ENCODE data around the gene DIS3L2. TPM values are rescaled to one million over a fixed set of nuclear protein-coding genes. Genes with fewer than 3 reads are reported as not detected.

Gene DIS3L2
- total and polyA plus RNA-seq, 4 donors = 10.6 to 40.0 (median 21.8) TPM

DNA sequence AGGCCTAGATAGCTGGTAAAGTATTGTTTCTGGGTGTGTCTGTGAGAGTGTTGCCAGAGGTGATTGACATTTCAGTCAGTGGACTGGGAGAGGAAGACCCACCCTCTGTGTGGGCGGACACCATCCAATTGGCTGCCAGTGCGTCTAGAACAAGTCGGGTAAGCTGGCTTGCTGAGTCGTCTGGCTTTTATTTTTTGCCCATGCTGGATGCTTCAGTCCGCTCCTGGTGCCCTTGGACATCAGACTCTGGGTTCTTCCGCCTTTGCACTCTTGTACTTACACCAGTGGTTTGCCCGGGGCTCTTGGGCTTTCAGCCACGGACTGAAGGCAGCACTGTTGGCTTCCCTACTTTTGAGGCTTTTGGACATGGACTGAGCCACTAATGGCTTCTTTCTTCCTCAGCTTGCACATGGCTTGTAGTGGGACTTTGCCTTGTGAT lies 24.3 kb downstream of the DIS3L2 start:
- no peak overlapping the region for H3K27ac ChIP-seq (ENCODE audit: low read depth in 1 of 2, low read length in 2 of 2)
- ATAC-seq (ENCODE audit: low FRiP score) (no peak), DNase-seq (no peak)
- no peak overlapping the region for H3K4me3 ChIP-seq (ENCODE audit: low read length in 2 of 2)
- H3K27me3 ChIP-seq (ENCODE audit: control insufficient read depth in 1 of 2, insufficient read depth in 2 of 2, low read length in 1 of 2) = no peaks in the 10 kb centered on the region
- H3K36me3 ChIP-seq (ENCODE audit: control insufficient read depth in 1 of 2, insufficient read depth in 2 of 2, low read length in 1 of 2) = no peaks in the 10 kb centered on the region
- intact Hi-C loops (cut with DNase I) = no loop called here
- WGBS, 2 donors = 87 to 93% methylated on average over 8 of the region's 8 CpGs
- H3K4me1 ChIP-seq (ENCODE audit: control insufficient read depth in 1 of 2, insufficient read depth in 2 of 2, low read length in 2 of 2) = no peaks in the 10 kb centered on the region
- H3K9me3 ChIP-seq (ENCODE audit: control insufficient read depth, low read length) = no peaks in the 10 kb centered on the region

DNA sequence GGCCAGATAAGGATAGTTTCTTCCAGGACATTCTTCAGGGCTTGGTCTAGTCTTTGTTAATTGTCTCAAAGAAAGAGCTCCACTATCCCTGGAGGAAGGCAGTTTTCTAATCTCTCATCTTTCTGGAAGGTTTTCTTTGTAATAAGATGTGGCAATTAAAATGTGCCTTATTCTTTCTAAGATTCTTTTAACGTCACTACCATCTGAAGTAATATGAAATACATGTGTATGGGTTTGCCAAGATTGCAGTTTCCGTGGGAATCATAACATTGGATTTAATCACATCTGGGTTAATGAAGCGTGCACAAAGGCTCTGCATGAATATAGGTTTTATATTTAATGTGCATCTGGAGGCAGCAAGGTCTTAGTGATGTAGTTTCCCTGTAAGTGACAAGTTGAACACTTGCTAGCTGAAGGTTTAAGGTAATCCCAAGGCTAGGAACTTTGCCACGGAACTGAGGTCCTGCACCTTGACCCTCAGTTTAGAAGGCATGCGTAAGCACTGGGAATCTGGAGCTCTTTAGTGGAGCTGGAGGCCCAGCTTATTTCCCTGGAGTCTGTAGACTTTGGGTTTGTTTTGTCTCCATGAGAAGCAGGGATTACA lies 25.7 kb downstream of the DIS3L2 start:
- Histone ChIP-seq H3K27me3 (ENCODE audit: control insufficient read depth in 1 of 2, insufficient read depth in 2 of 2, low read length in 1 of 2) (no peaks in the 10 kb centered on the region), H3K36me3 (ENCODE audit: control insufficient read depth in 1 of 2, insufficient read depth in 2 of 2, low read length in 1 of 2) (no peaks in the 10 kb centered on the region), H3K9me3 (ENCODE audit: control insufficient read depth, low read length) (no peaks in the 10 kb centered on the region), H3K27ac (ENCODE audit: low read depth in 1 of 2, low read length in 2 of 2) (no peak overlapping the region), H3K4me1 (ENCODE audit: control insufficient read depth in 1 of 2, insufficient read depth in 2 of 2, low read length in 2 of 2) (peaks cover 0 to 2% of the 10 kb centered on the region in 2 donors), H3K4me3 (ENCODE audit: low read length in 2 of 2) (no peak overlapping the region)
- 65 to 70% methylated on average over 5 of the region's 5 CpGs for WGBS, 2 donors
- intact Hi-C loops (cut with DNase I) = no loop called here
- DNase-seq (no peak), ATAC-seq (ENCODE audit: low FRiP score) (no peak)

- ATAC-seq (ENCODE audit: low FRiP score) (no peak), DNase-seq (no peak)
- 82 to 83% methylated on average over 8 of the region's 8 CpGs for WGBS, 2 donors
- H3K27ac ChIP-seq (ENCODE audit: low read depth in 1 of 2, low read length in 2 of 2) = no peak overlapping the region
- H3K4me3 ChIP-seq (ENCODE audit: low read length in 2 of 2) = no peak overlapping the region
- intact Hi-C loops (cut with DNase I) = no loop called here
- peaks cover 0 to 2% of the 10 kb centered on the region in 2 donors for H3K4me1 ChIP-seq (ENCODE audit: control insufficient read depth in 1 of 2, insufficient read depth in 2 of 2, low read length in 2 of 2)
- H3K9me3 ChIP-seq (ENCODE audit: control insufficient read depth, low read length) = no peaks in the 10 kb centered on the region
- H3K27me3 ChIP-seq (ENCODE audit: control insufficient read depth in 1 of 2, insufficient read depth in 2 of 2, low read length in 1 of 2) = no peaks in the 10 kb centered on the region
- H3K36me3 ChIP-seq (ENCODE audit: control insufficient read depth in 1 of 2, insufficient read depth in 2 of 2, low read length in 1 of 2) = no peaks in the 10 kb centered on the region
Observed at GRCh38 chr2:231988179-231988866, 26.8 kb downstream of the DIS3L2 start.

- ATAC-seq (ENCODE audit: low FRiP score) = no peak
- no peaks in the 10 kb centered on the region for H3K27me3 ChIP-seq (ENCODE audit: control insufficient read depth in 1 of 2, insufficient read depth in 2 of 2, low read length in 1 of 2)
- WGBS, 2 donors = 68 to 71% methylated on average over 3 of the region's 3 CpGs
- DNase-seq = no peak
- H3K27ac ChIP-seq (ENCODE audit: low read depth in 1 of 2, low read length in 2 of 2) = no peak overlapping the region
- intact Hi-C loops (cut with DNase I) = no loop called here
- no peaks in the 10 kb centered on the region for H3K36me3 ChIP-seq (ENCODE audit: control insufficient read depth in 1 of 2, insufficient read depth in 2 of 2, low read length in 1 of 2)
- H3K4me3 ChIP-seq (ENCODE audit: low read length in 2 of 2) = no peak overlapping the region
- no peaks in the 10 kb centered on the region for H3K9me3 ChIP-seq (ENCODE audit: control insufficient read depth, low read length)
- H3K4me1 ChIP-seq (ENCODE audit: control insufficient read depth in 1 of 2, insufficient read depth in 2 of 2, low read length in 2 of 2) = peaks cover 0 to 2% of the 10 kb centered on the region in 2 donors
Observed at GRCh38 chr2:231991664-231992063, 30.2 kb downstream of the DIS3L2 start.

DNA sequence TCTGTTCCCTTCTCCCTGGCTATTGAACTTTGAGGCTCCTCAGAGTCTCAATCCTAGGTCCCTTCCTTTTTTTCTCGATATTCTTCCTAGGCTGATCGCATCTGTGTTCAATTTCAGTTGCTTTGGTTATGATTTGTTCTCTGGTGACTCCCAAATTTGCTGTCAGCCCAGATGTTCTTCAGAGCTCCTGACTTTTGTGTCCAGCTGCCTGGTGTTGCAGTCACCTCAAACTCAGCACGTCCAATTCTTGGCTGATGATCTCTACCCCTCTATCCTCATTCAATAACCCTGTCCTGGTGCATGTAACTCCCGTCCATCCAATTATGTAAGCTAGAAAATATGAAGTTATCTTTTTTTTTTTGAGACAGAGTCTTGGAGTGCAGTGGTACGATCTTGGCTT lies 31.4 kb downstream of the DIS3L2 start:
- WGBS, 2 donors = 77% methylated on average over 5 of the region's 5 CpGs
- ATAC-seq (ENCODE audit: low FRiP score) = no peak

GRCh38 chr2:231996797-231997540 lies 35.5 kb downstream of the DIS3L2 start:
- Histone ChIP-seq H3K4me3 (ENCODE audit: low read length in 2 of 2) (no peak overlapping the region), H3K9me3 (ENCODE audit: control insufficient read depth, low read length) (no peaks in the 10 kb centered on the region), H3K36me3 (ENCODE audit: control insufficient read depth in 1 of 2, insufficient read depth in 2 of 2, low read length in 1 of 2) (no peaks in the 10 kb centered on the region), H3K4me1 (ENCODE audit: control insufficient read depth in 1 of 2, insufficient read depth in 2 of 2, low read length in 2 of 2) (peaks cover 2 to 3% of the 10 kb centered on the region in 2 donors), H3K27me3 (ENCODE audit: control insufficient read depth in 1 of 2, insufficient read depth in 2 of 2, low read length in 1 of 2) (no peaks in the 10 kb centered on the region), H3K27ac (ENCODE audit: low read depth in 1 of 2, low read length in 2 of 2) (no peak overlapping the region)
- ATAC-seq (ENCODE audit: low FRiP score) (no peak), DNase-seq (no peak)
- WGBS, 2 donors = 97 to 98% methylated on average over 2 of the region's 2 CpGs
- intact Hi-C loops (cut with DNase I) = no loop called here

More for the DNA sequence above, 31.4 kb downstream of the DIS3L2 start:
- Histone ChIP-seq H3K4me3 (ENCODE audit: low read length in 2 of 2) (no peak overlapping the region), H3K4me1 (ENCODE audit: control insufficient read depth in 1 of 2, insufficient read depth in 2 of 2, low read length in 2 of 2) (peaks cover 0 to 3% of the 10 kb centered on the region in 2 donors), H3K36me3 (ENCODE audit: control insufficient read depth in 1 of 2, insufficient read depth in 2 of 2, low read length in 1 of 2) (no peaks in the 10 kb centered on the region), H3K27ac (ENCODE audit: low read depth in 1 of 2, low read length in 2 of 2) (no peak overlapping the region), H3K27me3 (ENCODE audit: control insufficient read depth in 1 of 2, insufficient read depth in 2 of 2, low read length in 1 of 2) (no peaks in the 10 kb centered on the region), H3K9me3 (ENCODE audit: control insufficient read depth, low read length) (no peaks in the 10 kb centered on the region)
- intact Hi-C loops (cut with DNase I) = no loop called here
- DNase-seq = no peak

GRCh38 chr2:231998046-231998445 lies 36.5 kb downstream of the DIS3L2 start:
- Histone ChIP-seq H3K4me1 (ENCODE audit: control insufficient read depth in 1 of 2, insufficient read depth in 2 of 2, low read length in 2 of 2) (peaks cover 1 to 3% of the 10 kb centered on the region in 2 donors), H3K36me3 (ENCODE audit: control insufficient read depth in 1 of 2, insufficient read depth in 2 of 2, low read length in 1 of 2) (no peaks in the 10 kb centered on the region), H3K27ac (ENCODE audit: low read depth in 1 of 2, low read length in 2 of 2) (no peak overlapping the region), H3K9me3 (ENCODE audit: control insufficient read depth, low read length) (no peaks in the 10 kb centered on the region), H3K4me3 (ENCODE audit: low read length in 2 of 2) (no peak overlapping the region), H3K27me3 (ENCODE audit: control insufficient read depth in 1 of 2, insufficient read depth in 2 of 2, low read length in 1 of 2) (no peaks in the 10 kb centered on the region)
- intact Hi-C loops (cut with DNase I) = no loop called here
- DNase-seq (no peak), ATAC-seq (ENCODE audit: low FRiP score) (no peak)

- no peaks in the 10 kb centered on the region for H3K9me3 ChIP-seq (ENCODE audit: control insufficient read depth, low read length)
- peaks cover 1 to 3% of the 10 kb centered on the region in 2 donors for H3K4me1 ChIP-seq (ENCODE audit: control insufficient read depth in 1 of 2, insufficient read depth in 2 of 2, low read length in 2 of 2)
- no peak overlapping the region for H3K27ac ChIP-seq (ENCODE audit: low read depth in 1 of 2, low read length in 2 of 2)
- no peak for DNase-seq
- H3K36me3 ChIP-seq (ENCODE audit: control insufficient read depth in 1 of 2, insufficient read depth in 2 of 2, low read length in 1 of 2) = no peaks in the 10 kb centered on the region
- intact Hi-C loops (cut with DNase I) = no loop called here
- H3K27me3 ChIP-seq (ENCODE audit: control insufficient read depth in 1 of 2, insufficient read depth in 2 of 2, low read length in 1 of 2) = no peaks in the 10 kb centered on the region
- no peak overlapping the region for H3K4me3 ChIP-seq (ENCODE audit: low read length in 2 of 2)
- WGBS, 2 donors = 92 to 95% methylated on average over 2 of the region's 2 CpGs
- ATAC-seq (ENCODE audit: low FRiP score) = no peak
Observed at GRCh38 chr2:232000439-232000838, 38.9 kb downstream of the DIS3L2 start.

Data from aorta (tissue), 5 donors.